ENCODE measurements around the gene DNAAF5. TPM values are rescaled to one million over a fixed set of nuclear protein-coding genes. Genes with fewer than 3 reads are reported as not detected.

DNAAF5 gene
- 13.6 TPM for polyA plus RNA-seq (2012; ENCODE audit: low read depth, missing spikeins)

GRCh38 chr7:726084-726853 is at the start of gene DNAAF5:
DNAAF5 (plus strand) TSS chr7:726699; CDS start chr7:726721, 22 bp downstream.
- TF ChIP-seq SPI1 (IDR thresholded peaks at IDR 0.05; ENCODE audit: low read depth, low read length) (peak; percentile 77), POLR2A (IDR thresholded peaks at IDR 0.05; ENCODE audit: low read depth, low read length) (peak; percentile 47; the same call in 1 of the 2 replicates), TAF1 (IDR thresholded peaks at IDR 0.05; ENCODE audit: low read depth, low read length) (peak; percentile 86), PAX5 (IDR thresholded peaks at IDR 0.05; ENCODE audit: insufficient read depth, low read length, severe bottlenecking) (no peak), POU2F2 (IDR thresholded peaks at IDR 0.05; ENCODE audit: low read depth, low read length) (peak; percentile 69), POLR2AphosphoS5 (IDR thresholded peaks at IDR 0.05; ENCODE audit: low read depth, low read length) (peak; percentile 74)
- DNase-seq (ENCODE audit: insufficient read length, low spot score) (peak; percentile 95), FAIRE-seq (peak; percentile 97)

- FAIRE-seq (no peak), DNase-seq (ENCODE audit: insufficient read length, low spot score) (no peak)
- TF ChIP-seq SPI1 (IDR thresholded peaks at IDR 0.05; ENCODE audit: low read depth, low read length): no peak
- TF ChIP-seq POLR2AphosphoS5 (IDR thresholded peaks at IDR 0.05; ENCODE audit: low read depth, low read length): no peak
- no peak for TF ChIP-seq PAX5 (IDR thresholded peaks at IDR 0.05; ENCODE audit: insufficient read depth, low read length, severe bottlenecking)
- no peak for TF ChIP-seq POLR2A (IDR thresholded peaks at IDR 0.05; ENCODE audit: low read depth, low read length)
- no peak for TF ChIP-seq POU2F2 (IDR thresholded peaks at IDR 0.05; ENCODE audit: low read depth, low read length)
- TF ChIP-seq TAF1 (IDR thresholded peaks at IDR 0.05; ENCODE audit: low read depth, low read length): no peak
Measured at GRCh38 chr7:676972-677385, 49.5 kb upstream of the DNAAF5 start.

DNA sequence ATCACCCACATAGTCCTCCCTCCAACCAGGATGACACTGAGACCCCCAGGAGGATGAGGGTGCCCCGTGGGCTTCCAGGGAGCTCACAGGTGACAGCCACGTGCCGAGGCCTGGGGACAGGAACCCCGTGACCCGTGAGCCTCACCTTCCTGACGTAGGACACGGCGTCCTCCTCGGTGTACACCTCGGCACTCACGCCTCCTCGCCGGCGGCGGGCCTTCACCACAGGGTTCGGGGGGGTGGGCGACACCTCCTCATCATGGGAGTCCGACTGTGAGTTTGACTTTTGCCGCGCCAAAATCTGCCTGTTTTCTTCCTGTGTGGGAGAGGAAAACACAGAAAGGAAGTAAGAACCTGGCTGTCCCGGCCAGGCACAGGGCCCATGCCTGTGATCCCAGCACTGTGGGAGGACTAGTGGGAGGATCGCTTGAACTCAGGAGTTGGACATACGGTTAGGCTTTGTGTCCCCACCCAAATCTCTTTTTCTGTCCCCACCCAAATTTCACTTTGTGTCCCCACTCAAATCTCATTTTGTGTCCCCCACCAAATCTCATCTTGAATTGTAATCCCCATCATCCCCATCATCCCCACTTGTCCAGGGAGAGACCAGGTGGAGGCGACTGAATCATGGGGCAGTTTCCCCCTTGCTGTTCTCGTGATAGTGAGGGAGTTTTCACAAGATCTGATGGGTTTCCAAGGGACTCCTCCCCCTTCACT is 45.9 kb upstream of the DNAAF5 start:
- no peak for TF ChIP-seq POU2F2 (IDR thresholded peaks at IDR 0.05; ENCODE audit: low read depth, low read length)
- no peak for TF ChIP-seq POLR2A (IDR thresholded peaks at IDR 0.05; ENCODE audit: low read depth, low read length)
- TF ChIP-seq PAX5 (IDR thresholded peaks at IDR 0.05; ENCODE audit: insufficient read depth, low read length, severe bottlenecking): no peak
- no peak for TF ChIP-seq POLR2AphosphoS5 (IDR thresholded peaks at IDR 0.05; ENCODE audit: low read depth, low read length)
- TF ChIP-seq SPI1 (IDR thresholded peaks at IDR 0.05; ENCODE audit: low read depth, low read length): no peak
- TF ChIP-seq TAF1 (IDR thresholded peaks at IDR 0.05; ENCODE audit: low read depth, low read length): no peak
- DNase-seq (ENCODE audit: insufficient read length, low spot score): no peak
- FAIRE-seq: no peak

GRCh38 chr7:681551-682307 is 44.8 kb upstream of the DNAAF5 start:
- FAIRE-seq: no peak
- TF ChIP-seq TAF1 (IDR thresholded peaks at IDR 0.05; ENCODE audit: low read depth, low read length): no peak
- no peak for TF ChIP-seq POLR2AphosphoS5 (IDR thresholded peaks at IDR 0.05; ENCODE audit: low read depth, low read length)
- no peak for TF ChIP-seq PAX5 (IDR thresholded peaks at IDR 0.05; ENCODE audit: insufficient read depth, low read length, severe bottlenecking)
- no peak for TF ChIP-seq POLR2A (IDR thresholded peaks at IDR 0.05; ENCODE audit: low read depth, low read length)
- TF ChIP-seq SPI1 (IDR thresholded peaks at IDR 0.05; ENCODE audit: low read depth, low read length): no peak
- TF ChIP-seq POU2F2 (IDR thresholded peaks at IDR 0.05; ENCODE audit: low read depth, low read length): no peak
- no peak for DNase-seq (ENCODE audit: insufficient read length, low spot score)

- DNase-seq (ENCODE audit: insufficient read length, low spot score) (no peak), FAIRE-seq (no peak)
- TF ChIP-seq PAX5 (IDR thresholded peaks at IDR 0.05; ENCODE audit: insufficient read depth, low read length, severe bottlenecking) (no peak), SPI1 (IDR thresholded peaks at IDR 0.05; ENCODE audit: low read depth, low read length) (no peak), POLR2AphosphoS5 (IDR thresholded peaks at IDR 0.05; ENCODE audit: low read depth, low read length) (no peak), POLR2A (IDR thresholded peaks at IDR 0.05; ENCODE audit: low read depth, low read length) (no peak), TAF1 (IDR thresholded peaks at IDR 0.05; ENCODE audit: low read depth, low read length) (no peak), POU2F2 (IDR thresholded peaks at IDR 0.05; ENCODE audit: low read depth, low read length) (no peak)
Measured at GRCh38 chr7:682810-683209, 43.7 kb upstream of the DNAAF5 start.

DNA sequence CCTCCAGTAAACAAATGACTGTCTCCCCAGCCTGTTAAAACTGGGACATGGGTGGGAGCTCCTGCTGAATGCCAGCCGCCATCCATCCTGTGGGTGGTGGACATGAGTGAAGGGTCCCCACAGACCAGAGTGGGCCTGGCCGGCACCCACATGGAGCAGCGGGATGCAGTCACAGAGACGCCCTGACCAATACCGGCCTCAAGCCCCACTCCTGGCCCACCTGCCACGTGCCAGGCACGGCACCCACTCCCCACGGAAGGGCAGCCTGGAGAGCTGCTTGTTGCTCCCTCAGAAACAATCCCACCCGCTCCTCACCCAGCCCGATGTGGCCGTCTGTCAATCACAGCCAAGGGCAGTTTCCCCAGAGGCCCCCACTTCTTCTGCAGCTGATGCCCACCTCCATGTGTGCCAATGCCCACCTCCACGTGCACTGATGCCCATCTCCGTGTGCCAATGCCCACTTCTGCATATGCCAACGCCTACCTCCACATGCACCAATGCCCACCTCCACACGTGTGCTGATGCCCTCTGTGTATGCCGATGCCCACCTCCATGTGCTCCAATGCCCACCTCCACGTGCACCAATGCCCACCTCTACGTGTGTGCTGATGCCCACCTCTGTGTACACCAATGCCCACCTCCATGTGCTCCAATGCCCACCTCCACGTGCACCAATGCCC is 42.8 kb upstream of the DNAAF5 start:
- TF ChIP-seq POLR2A (IDR thresholded peaks at IDR 0.05; ENCODE audit: low read depth, low read length) (no peak), POU2F2 (IDR thresholded peaks at IDR 0.05; ENCODE audit: low read depth, low read length) (no peak), SPI1 (IDR thresholded peaks at IDR 0.05; ENCODE audit: low read depth, low read length) (no peak), POLR2AphosphoS5 (IDR thresholded peaks at IDR 0.05; ENCODE audit: low read depth, low read length) (no peak), TAF1 (IDR thresholded peaks at IDR 0.05; ENCODE audit: low read depth, low read length) (no peak), PAX5 (IDR thresholded peaks at IDR 0.05; ENCODE audit: insufficient read depth, low read length, severe bottlenecking) (no peak)
- no peak for FAIRE-seq
- DNase-seq (ENCODE audit: insufficient read length, low spot score): no peak

GRCh38 chr7:684416-684815 is 42.1 kb upstream of the DNAAF5 start:
- TF ChIP-seq PAX5 (IDR thresholded peaks at IDR 0.05; ENCODE audit: insufficient read depth, low read length, severe bottlenecking): no peak
- TF ChIP-seq SPI1 (IDR thresholded peaks at IDR 0.05; ENCODE audit: low read depth, low read length): no peak
- TF ChIP-seq POU2F2 (IDR thresholded peaks at IDR 0.05; ENCODE audit: low read depth, low read length): no peak
- TF ChIP-seq POLR2A (IDR thresholded peaks at IDR 0.05; ENCODE audit: low read depth, low read length): no peak
- no peak for TF ChIP-seq TAF1 (IDR thresholded peaks at IDR 0.05; ENCODE audit: low read depth, low read length)
- no peak for TF ChIP-seq POLR2AphosphoS5 (IDR thresholded peaks at IDR 0.05; ENCODE audit: low read depth, low read length)
- FAIRE-seq (no peak), DNase-seq (ENCODE audit: insufficient read length, low spot score) (no peak)

DNA sequence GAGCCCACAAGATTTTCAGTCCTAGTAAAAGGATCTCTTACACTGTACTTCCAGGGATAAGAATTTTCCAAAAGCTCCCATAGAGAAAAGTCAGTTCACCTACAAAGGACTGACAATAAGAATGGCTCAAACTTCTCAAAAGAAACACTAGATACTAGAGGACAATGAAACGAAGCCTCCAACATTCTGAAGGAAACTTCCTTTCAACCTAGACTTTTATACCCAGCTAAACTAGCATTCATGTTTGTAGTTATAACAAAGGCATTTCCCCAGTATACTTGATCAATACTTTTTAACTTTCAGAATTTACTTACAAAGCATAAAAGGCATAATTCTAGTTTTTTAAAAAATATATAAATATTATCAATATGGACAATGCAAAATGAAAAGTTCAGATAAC is 41.0 kb upstream of the DNAAF5 start:
- TF ChIP-seq TAF1 (IDR thresholded peaks at IDR 0.05; ENCODE audit: low read depth, low read length) (no peak), POU2F2 (IDR thresholded peaks at IDR 0.05; ENCODE audit: low read depth, low read length) (no peak), POLR2A (IDR thresholded peaks at IDR 0.05; ENCODE audit: low read depth, low read length) (no peak), POLR2AphosphoS5 (IDR thresholded peaks at IDR 0.05; ENCODE audit: low read depth, low read length) (no peak), SPI1 (IDR thresholded peaks at IDR 0.05; ENCODE audit: low read depth, low read length) (no peak), PAX5 (IDR thresholded peaks at IDR 0.05; ENCODE audit: insufficient read depth, low read length, severe bottlenecking) (no peak)
- FAIRE-seq (no peak), DNase-seq (ENCODE audit: insufficient read length, low spot score) (no peak)
